H1 (cell line): ENCODE data around the gene MELTF. TPM values are rescaled to one million over a fixed set of nuclear protein-coding genes. Genes with fewer than 3 reads are reported as not detected.

Source experiments
- ATF3 ChIP-seq: IDR thresholded peaks from 2 replicates; pipeline ENCODE4 v1.6.1; 2011; ENCODE audit warnings: low read depth, mild to moderate bottlenecking, low read length; ENCODE audit not compliant: insufficient read depth
- polyA plus RNA-seq, 7 experiments: library from polyadenylated mRNA; depleted of rRNA in 3 of 7; stranded (reverse) in 5 of 7; unstranded in 2 of 7; fragments of >200 nt in 5 of 7; fragments of 200-250 nt in 2 of 7; gene quantifications; 1 replicate in 5 of 7; 2 replicates in 1 of 7; 4 replicates in 1 of 7; pipeline versions ENCODE4 v1.2.1 to v1.2.3, GENCODE V29; 2011 to 2013; ENCODE audit warnings: missing spikeins in 2 of 7, mixed read lengths in 2 of 7
- total RNA-seq: library from RNA; stranded (reverse); fragmentation: NEBNext Ultra II Directional; extraction: Animal tissue kit (Norgen Biotek cat#: 25700); gene quantifications from 2 replicates; pipeline ENCODE4 v1.2.1, GENCODE V29; 2021

The MELTF gene
- total and polyA plus RNA-seq, 2 of the 8 experiments (the other 6 are each of a cell fraction or from before 2014, with no cell fraction given), result 1.7 to 3.5 TPM

- no peak for TF ChIP-seq ATF3
These were observed 39.0 kb downstream of the MELTF start (continued) for GRCh38 chr3:196990601-196991007.
